HG03060 (cell line): ENCODE results near the gene GRAMD1B.
"Not testable (repeated sequence)": the region's sequence is repeated elsewhere in the genome, so short reads cannot be mapped to it uniquely, and the experiment has no call there.

ENCODE experiments used
- ATAC-seq: cut with Tn5 transposase; IDR thresholded peaks from one replicate; pipeline ENCODE4 v1.9.1; 2021; ENCODE audit warnings: low read depth, moderate number of reproducible peaks; ENCODE audit not compliant: unreplicated experiment

The GRAMD1B gene

GRCh38 chr11:123494195-123495050 lies 64.4 kb downstream of the GRAMD1B start:
- ATAC-seq = no peak

- ATAC-seq = no peak
These were observed 74.3 kb downstream of the GRAMD1B start for GRCh38 chr11:123504401-123504800.

- peak; percentile 55 for ATAC-seq
These were observed 75.7 kb downstream of the GRAMD1B start for GRCh38 chr11:123505546-123506299.

GRCh38 chr11:123507043-123507442 lies 77.0 kb downstream of the GRAMD1B start:
- ATAC-seq = no peak

- no peak for ATAC-seq
These were observed 79.9 kb downstream of the GRAMD1B start for GRCh38 chr11:123509737-123510578.

GRCh38 chr11:123510579-123510905 lies 80.5 kb downstream of the GRAMD1B start:
- ATAC-seq = no peak

- peak; percentile 61 for ATAC-seq
These were observed 81.2 kb downstream of the GRAMD1B start for GRCh38 chr11:123511037-123511870.

GRCh38 chr11:123513309-123513708 lies 83.2 kb downstream of the GRAMD1B start:
- ATAC-seq = not testable (repeated sequence)

GRCh38 chr11:123516238-123516637 lies 86.2 kb downstream of the GRAMD1B start:
- no peak for ATAC-seq

- ATAC-seq = no peak
These were observed 87.7 kb downstream of the GRAMD1B start for GRCh38 chr11:123517559-123518364.

- ATAC-seq = no peak
These were observed 88.5 kb downstream of the GRAMD1B start for GRCh38 chr11:123518496-123519054.

- ATAC-seq = no peak
These were observed 89.2 kb downstream of the GRAMD1B start for GRCh38 chr11:123519055-123519796.

- ATAC-seq = no peak
These were observed 89.7 kb downstream of the GRAMD1B start for GRCh38 chr11:123519797-123520193.

GRCh38 chr11:123520476-123520875 lies 90.4 kb downstream of the GRAMD1B start:
- not testable (repeated sequence) for ATAC-seq

- no peak for ATAC-seq
These were observed 90.9 kb downstream of the GRAMD1B start for GRCh38 chr11:123521001-123521400.

GRCh38 chr11:123521930-123522329 lies 91.9 kb downstream of the GRAMD1B start:
- ATAC-seq = no peak

- no peak for ATAC-seq
These were observed 93.5 kb downstream of the GRAMD1B start for GRCh38 chr11:123523539-123523938.

- ATAC-seq = no peak
These were observed 95.0 kb downstream of the GRAMD1B start for GRCh38 chr11:123525097-123525496.
